GM12874 (cell line): Measurements from ENCODE around the gene ETS1.

Experiments
- TF ChIP-seq, protein P1 (sequence below): IDR thresholded peaks from 2 replicates; pipeline ENCODE4 v1.5.1; 2011; ENCODE audit warnings: low read depth, mild to moderate bottlenecking, control low read depth, low read length, moderate library complexity; ENCODE audit not compliant: insufficient read depth

Gene ETS1

DNA sequence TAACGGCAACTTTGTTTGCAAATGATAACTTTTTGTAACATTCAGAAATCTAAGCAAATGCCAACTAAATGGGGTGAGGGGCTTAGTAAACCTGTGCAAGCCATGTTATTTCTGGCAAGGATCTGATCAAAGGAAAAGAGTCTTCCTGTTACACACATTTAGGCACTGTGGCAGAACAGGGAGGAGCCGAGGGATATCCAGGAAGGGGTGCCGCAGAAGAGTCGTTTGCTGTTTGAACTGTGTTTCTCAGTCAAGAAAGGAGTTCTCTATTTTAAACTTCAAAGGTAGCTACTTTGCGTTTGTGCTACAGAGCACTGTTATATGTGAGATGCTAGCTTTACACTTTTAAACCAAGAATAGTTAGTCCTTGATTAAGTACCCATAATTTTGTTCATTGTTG, 175.5 kb downstream of the ETS1 start:
- TF ChIP-seq, protein P1, sequence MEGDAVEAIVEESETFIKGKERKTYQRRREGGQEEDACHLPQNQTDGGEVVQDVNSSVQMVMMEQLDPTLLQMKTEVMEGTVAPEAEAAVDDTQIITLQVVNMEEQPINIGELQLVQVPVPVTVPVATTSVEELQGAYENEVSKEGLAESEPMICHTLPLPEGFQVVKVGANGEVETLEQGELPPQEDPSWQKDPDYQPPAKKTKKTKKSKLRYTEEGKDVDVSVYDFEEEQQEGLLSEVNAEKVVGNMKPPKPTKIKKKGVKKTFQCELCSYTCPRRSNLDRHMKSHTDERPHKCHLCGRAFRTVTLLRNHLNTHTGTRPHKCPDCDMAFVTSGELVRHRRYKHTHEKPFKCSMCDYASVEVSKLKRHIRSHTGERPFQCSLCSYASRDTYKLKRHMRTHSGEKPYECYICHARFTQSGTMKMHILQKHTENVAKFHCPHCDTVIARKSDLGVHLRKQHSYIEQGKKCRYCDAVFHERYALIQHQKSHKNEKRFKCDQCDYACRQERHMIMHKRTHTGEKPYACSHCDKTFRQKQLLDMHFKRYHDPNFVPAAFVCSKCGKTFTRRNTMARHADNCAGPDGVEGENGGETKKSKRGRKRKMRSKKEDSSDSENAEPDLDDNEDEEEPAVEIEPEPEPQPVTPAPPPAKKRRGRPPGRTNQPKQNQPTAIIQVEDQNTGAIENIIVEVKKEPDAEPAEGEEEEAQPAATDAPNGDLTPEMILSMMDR: no peak

DNA sequence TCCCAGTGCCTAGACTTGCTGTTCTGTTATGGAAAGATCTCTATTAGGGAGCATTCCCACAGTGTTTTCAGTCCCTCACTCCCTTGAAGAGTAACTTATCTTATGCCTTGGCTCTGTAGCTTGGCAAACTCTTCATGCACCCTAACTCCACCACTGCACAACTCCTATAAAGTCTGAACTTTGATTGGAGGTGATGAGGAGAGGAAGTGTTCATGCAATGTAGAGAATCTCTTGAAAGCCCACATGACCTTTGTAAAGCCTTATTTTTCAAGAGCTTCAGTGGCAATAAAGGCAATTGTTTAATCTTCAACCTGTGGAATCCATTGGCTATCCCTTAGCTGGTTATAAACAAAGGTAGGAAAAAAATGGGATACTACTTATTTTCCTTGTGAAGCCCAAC, 176.2 kb downstream of the ETS1 start:
- TF ChIP-seq, protein P1: no peak

DNA sequence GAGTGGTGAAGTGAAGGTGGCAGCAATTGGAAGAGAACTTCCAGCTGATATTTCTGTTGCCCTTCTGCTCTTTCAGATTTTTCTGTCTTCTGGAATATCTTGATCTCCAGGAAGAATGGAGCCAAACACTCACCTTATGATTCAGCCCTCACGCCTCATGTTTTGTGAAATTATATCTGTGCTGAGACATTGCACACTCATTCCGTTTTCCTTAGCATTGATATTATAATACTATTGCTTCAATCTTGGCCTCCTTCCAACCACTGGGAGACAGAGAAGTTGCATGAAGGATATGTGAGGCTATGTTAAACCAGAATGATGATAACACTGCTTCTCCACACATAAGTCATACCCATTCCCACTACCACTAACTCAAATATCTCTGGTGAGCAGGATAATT, 177.9 kb downstream of the ETS1 start:
- TF ChIP-seq, protein P1: no peak
